SK-N-MC (cell line): Measurements from ENCODE around the gene ERBB3.

Experiments used
- DNase-seq: peaks from one replicate; pipeline ENCODE4 v3.0.0-alpha.2; 2011; ENCODE audit warnings: low read depth, low spot score
- H3K27ac ChIP-seq: fragments of 200-600 bp; sonication (generic); 2 replicates; pipeline ENCODE4 v1.5.1; 2016; ENCODE audit warnings: mixed run types
- H3K36me3 ChIP-seq: fragments of 200-600 bp; sonication (generic); 2 replicates; pipeline ENCODE4 v1.6.1; 2017; ENCODE audit warnings: antibody characterized with exemption, low read length, mixed read lengths; ENCODE audit not compliant: insufficient read depth
- H3K4me3 ChIP-seq: fragments of 200-600 bp; sonication (generic); 2 replicates; pipeline ENCODE4 v1.5.1; 2016
- H3K9ac ChIP-seq: fragments of 200-600 bp; sonication (generic); 2 replicates; pipeline ENCODE4 v1.8.0; 2017; ENCODE audit warnings: mixed run types, mixed read lengths; ENCODE audit not compliant: insufficient read length
- H3K9me3 ChIP-seq: fragments of 200-600 bp; sonication (generic); 2 replicates; pipeline ENCODE4 v1.6.1; 2017; ENCODE audit warnings: low read depth, mild to moderate bottlenecking, antibody characterized with exemption, low read length, moderate library complexity, mixed read lengths
- EZH2 ChIP-seq: fragments of 200-600 bp; sonication (generic); IDR thresholded peaks from one replicate; pipeline ENCODE4 v1.6.1; 2017; ENCODE audit warnings: antibody characterized with exemption
- FOXP2 ChIP-seq: optimal IDR thresholded peaks from 2 replicates; pipeline ENCODE3; 2011; ENCODE audit warnings: mild to moderate bottlenecking, moderate library complexity; ENCODE audit not compliant: insufficient read depth; ENCODE audit errors: extremely low read length, control extremely low read depth
- POLR2AphosphoS5 ChIP-seq: IDR thresholded peaks from 2 replicates; pipeline ENCODE4 v1.6.1; 2012; ENCODE audit warnings: mild to moderate bottlenecking, low read depth, low read length, borderline replicate concordance

The ERBB3 gene

DNA sequence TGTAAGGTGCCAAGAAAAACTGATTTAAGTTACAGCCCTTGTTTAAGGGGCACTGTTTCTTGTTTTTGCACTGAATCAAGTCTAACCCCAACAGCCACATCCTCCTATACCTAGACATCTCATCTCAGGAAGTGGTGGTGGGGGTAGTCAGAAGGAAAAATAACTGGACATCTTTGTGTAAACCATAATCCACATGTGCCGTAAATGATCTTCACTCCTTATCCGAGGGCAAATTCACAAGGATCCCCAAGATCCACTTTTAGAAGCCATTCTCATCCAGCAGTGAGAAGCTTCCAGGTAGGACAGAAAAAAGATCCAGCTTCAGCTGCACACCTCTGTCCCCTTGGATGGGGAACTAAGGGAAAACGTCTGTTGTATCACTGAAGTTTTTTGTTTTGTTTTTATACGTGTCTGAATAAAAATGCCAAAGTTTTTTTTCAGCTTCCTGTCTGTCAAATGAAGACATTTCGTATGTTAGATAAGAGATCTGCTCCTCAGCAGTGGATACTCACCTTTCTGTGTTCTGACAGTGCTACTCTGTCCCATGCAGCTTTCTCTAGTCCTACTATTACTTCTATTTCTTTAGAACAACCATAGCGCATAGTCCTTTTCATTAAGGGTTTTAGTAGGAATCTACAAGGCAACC, 23.2 kb downstream of the ERBB3 start:
- H3K9me3 ChIP-seq = no peaks in the 10 kb centered on the region
- no peak for TF ChIP-seq EZH2
- no peak for TF ChIP-seq FOXP2
- TF ChIP-seq POLR2AphosphoS5 = no peak
- DNase-seq = no peak
- peaks cover 23% of the 10 kb centered on the region for H3K36me3 ChIP-seq
- peak overlapping the region; percentile 39; the same call in 1 of the 2 replicates for H3K27ac ChIP-seq
- H3K9ac ChIP-seq = peak overlapping the region; percentile 98
- H3K4me3 ChIP-seq = peak overlapping the region; percentile 93

DNA sequence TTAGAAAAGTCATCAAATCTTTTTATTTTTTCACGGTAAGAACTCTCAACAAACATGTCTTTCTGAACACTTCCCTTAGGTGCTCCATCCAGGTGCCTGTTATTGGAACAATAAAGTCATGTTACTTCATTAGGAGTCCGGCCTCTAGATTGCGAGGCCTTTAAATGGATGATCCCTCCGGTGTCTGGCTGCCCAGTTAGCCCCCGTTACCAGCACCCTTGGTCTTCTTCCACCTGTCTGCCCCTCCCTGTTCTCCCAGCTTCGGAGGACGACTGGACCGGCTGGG, 23.8 kb downstream of the ERBB3 start:
- Histone ChIP-seq H3K27ac (peak overlapping the region; percentile 39; the same call in 1 of the 2 replicates), H3K36me3 (peaks cover 29% of the 10 kb centered on the region), H3K4me3 (peak overlapping the region; percentile 93), H3K9ac (peak overlapping the region; percentile 98), H3K9me3 (no peaks in the 10 kb centered on the region)
- TF ChIP-seq FOXP2 = no peak
- no peak for DNase-seq

DNA sequence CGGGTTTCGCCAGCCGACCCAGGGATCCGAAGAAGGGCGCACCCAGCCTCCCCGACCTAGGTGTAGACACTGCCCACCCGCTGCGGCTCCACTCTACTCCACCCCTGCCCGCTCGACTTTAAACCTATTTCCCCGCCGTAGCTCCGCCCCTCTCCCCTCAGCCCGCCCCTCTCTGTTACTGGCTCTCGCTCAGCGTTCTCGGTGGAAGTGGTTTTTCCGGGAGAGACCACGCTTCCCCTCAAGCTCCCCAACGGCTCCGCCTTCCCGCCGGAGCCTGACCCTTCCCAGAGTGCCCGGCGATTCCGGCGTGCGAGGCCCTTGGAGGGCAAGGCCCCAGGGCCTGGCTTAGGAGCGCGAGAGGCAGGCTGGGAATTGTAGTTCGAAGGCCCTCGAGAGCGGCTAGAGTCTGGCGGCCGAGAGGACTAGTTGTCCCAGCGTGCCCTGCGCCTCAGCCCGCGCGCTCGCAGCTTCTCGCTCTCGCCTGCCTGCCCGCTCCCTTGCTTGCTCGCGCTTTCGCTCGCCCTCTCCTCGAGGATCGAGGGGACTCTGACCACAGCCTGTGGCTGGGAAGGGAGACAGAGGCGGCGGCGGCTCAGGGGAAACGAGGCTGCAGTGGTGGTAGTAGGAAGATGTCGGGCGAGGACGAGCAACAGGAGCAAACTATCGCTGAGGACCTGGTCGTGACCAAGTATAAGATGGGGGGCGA, 24.3 kb downstream of the ERBB3 start, which contains the start of gene PA2G4:
PA2G4 (plus strand) TSS at position 451 of the 706 bp plus-strand sequence; CDS start at position 630, 179 bp downstream.
- Histone ChIP-seq H3K9ac (peak within 1 kb of the TSS; percentile 98), H3K36me3 (peaks cover 34% of the 10 kb centered on the region), H3K9me3 (no peaks in the 10 kb centered on the region), H3K4me3 (peak within 1 kb of the TSS; percentile 93), H3K27ac (peak within 1 kb of the TSS; percentile 76)
- TF ChIP-seq FOXP2 (peak; percentile 93), POLR2AphosphoS5 (peak; percentile 87), EZH2 (no peak)
- peak; percentile 79 for DNase-seq

DNA sequence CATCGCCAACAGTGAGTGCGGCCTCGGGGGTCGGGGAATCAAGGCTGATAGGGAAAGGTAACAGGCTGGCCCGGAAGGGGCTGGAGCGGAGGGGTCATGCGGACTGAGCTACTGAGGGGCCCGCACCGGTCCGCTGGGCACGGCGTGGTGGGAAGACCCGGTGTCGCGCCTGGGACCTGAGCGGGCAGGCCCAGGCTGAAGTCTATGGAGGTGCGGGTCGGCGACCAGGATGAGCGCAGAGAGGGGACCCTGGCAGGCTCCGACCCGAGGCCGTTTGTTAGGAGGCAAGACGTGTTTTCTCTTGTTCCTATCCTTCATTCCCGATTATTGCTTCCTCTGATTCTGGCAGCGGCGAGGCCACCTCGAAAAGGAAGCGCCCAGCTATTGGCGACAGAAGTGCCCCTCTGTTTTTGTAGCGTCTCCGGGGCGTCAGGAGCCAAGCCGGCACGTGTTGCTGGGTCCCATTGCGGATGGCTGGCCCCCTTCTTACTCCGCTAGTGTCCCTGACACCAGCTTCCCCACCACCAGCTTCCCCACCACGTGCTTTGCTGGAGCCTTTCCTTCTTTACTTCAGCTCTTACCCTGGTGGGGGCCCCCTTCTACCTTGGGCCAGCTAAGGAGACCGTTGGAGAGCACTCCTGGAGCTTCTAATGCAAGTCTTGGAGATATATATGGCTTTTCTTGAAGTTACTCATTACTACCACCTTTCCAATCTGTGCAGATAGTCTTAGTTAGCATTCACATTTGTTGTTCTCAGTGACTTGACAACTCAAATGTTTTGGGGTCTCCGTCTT, 25.0 kb downstream of the ERBB3 start:
- DNase-seq = no peak
- Histone ChIP-seq H3K9ac (peak overlapping the region; percentile 98), H3K27ac (peak overlapping the region; percentile 76), H3K36me3 (peaks cover 42% of the 10 kb centered on the region), H3K9me3 (no peaks in the 10 kb centered on the region), H3K4me3 (peak overlapping the region; percentile 93)
- TF ChIP-seq FOXP2 (no peak), POLR2AphosphoS5 (no peak), EZH2 (no peak)

DNA sequence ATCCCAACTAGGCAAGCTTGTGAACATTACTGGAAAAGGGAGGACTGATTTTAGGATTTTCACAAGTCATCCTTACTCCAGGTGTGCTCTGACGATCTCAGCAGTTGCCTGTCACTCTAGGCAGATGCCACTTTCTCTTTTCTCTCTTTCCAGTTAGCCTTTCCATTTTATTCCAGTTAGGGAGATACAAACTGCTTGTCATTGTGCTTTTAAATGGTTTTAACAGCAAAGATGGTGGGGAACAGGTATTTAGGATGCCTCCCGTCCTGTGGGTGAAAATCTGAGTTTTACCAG, 25.6 kb downstream of the ERBB3 start:
- H3K27ac ChIP-seq = peak overlapping the region; percentile 76; the same call in 1 of the 2 replicates

DNA sequence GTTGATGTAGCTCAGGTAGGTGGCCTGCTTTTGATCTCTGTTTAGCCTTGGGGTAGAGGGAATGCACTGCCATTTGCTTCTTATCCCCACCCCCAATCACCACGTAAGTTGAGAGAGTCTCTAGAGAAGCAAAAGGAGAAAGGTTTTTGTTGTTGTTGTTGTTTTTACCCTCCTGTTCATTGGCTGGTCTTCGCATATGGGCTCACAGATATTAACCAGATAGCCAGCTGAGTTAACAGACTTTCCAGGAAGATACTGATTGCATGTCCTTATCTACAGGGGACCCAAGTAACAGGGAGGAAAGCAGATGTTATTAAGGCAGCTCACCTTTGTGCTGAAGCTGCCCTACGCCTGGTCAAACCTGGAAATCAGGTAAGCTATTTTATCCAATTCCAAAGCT, 27.3 kb downstream of the ERBB3 start:
- TF ChIP-seq EZH2 (no peak), FOXP2 (no peak), POLR2AphosphoS5 (no peak)

More for the DNA sequence above, 25.6 kb downstream of the ERBB3 start:
- TF ChIP-seq EZH2 (no peak), POLR2AphosphoS5 (no peak), FOXP2 (no peak)
- Histone ChIP-seq H3K9ac (peak overlapping the region; percentile 98), H3K4me3 (peak overlapping the region; percentile 93), H3K36me3 (peaks cover 47% of the 10 kb centered on the region), H3K9me3 (no peaks in the 10 kb centered on the region)
- DNase-seq = no peak

DNA sequence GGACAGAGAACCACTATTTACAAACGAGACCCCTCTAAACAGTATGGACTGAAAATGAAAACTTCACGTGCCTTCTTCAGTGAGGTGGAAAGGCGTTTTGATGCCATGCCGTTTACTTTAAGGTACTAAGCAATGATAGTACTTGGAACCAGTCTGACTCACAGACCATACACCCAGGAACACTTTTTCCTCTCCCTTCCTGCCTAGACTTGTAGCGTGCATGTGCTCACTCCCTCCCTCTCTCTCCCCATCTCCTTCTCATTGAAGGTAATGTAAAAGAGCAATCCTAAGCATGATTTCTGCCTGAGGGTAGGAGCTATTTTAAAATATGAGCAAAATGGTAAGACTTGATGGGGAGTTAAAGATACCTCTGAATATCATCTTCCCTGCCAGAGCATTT, 30.6 kb downstream of the ERBB3 start:
- Histone ChIP-seq H3K27ac (no peak overlapping the region), H3K9ac (no peak overlapping the region), H3K36me3 (peaks cover 84% of the 10 kb centered on the region), H3K4me3 (no peak overlapping the region), H3K9me3 (no peaks in the 10 kb centered on the region)
- no peak for TF ChIP-seq EZH2
- no peak for TF ChIP-seq POLR2AphosphoS5
- no peak for TF ChIP-seq FOXP2
- DNase-seq = no peak

More for the DNA sequence above, 27.3 kb downstream of the ERBB3 start:
- H3K27ac ChIP-seq = no peak overlapping the region; the same call in 1 of the 2 replicates
- H3K9me3 ChIP-seq = no peaks in the 10 kb centered on the region
- no peak for DNase-seq
- peaks cover 62% of the 10 kb centered on the region for H3K36me3 ChIP-seq
- no peak overlapping the region for H3K9ac ChIP-seq
- H3K4me3 ChIP-seq = no peak overlapping the region

DNA sequence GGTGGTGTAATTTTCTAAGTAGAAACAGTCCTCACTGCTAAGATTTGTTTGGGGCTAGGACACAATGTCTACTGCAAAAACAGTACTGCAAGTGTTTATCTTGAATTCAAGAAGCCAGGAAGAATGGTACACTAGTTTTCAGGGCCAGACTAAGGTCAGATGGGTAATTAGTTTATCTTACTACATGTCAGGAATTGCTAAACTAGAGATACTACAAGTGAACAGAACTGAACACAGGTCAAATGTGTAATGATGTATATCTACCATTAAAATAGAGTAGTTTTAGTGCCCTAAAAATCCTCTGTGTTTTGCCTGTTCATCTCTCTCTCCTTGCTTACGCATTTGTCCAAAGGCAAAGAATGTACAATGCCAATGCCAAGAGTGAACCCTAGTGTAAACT, 34.1 kb downstream of the ERBB3 start:
- no peak for TF ChIP-seq FOXP2
- no peak for TF ChIP-seq EZH2
- TF ChIP-seq POLR2AphosphoS5 = no peak
- Histone ChIP-seq H3K9ac (no peak overlapping the region), H3K9me3 (no peaks in the 10 kb centered on the region), H3K36me3 (peaks cover 61% of the 10 kb centered on the region), H3K4me3 (no peak overlapping the region), H3K27ac (peak overlapping the region; percentile 69)
- DNase-seq = no peak
